LNCAP (cell line): ENCODE data around the gene CDC42EP1.

Experiments used
- CTCF ChIP-seq: fragments of 450-650 bp; IDR thresholded peaks from 2 replicates; pipeline ENCODE4 v1.5.1; 2017; ENCODE audit warnings: mild to moderate bottlenecking

CDC42EP1 gene

DNA sequence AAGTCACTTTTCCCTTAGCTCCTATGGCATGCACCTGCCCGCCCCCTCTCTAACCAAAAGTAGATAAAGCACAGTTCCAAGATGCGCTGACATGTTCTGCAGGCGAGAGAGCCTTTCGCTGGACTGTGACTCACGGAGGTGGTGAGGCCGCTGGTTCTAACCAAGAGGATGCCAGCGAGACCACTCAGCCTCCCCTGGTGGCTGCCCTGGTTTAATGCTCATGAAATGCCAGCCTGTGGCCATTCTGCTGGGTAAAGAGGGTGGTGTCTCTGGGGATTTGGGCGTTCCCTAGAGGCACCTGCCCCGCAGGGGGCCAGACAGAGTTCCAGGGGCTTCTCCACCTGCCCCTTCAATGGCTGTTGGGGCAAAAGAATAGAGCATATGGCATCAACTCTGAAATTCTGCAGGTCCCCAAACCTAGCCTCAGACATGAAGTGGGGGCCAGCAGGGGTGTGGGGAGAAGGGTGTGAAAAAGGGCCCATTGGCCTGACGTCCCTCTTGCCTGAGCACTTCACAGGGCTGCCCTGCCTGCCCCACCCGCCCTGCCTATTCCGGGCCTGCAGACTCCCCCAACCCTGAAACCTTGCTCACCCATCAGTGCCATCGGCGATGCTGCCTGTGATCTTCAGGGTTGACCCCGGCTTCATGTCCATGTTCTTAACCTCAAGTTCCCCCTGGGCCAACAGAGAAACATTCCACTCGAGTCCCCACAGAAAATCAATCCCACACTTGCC is 11.1 kb downstream of the CDC42EP1 start:
- TF ChIP-seq CTCF: no peak

- no peak for TF ChIP-seq CTCF
These were observed 11.7 kb downstream of the CDC42EP1 start for GRCh38 chr22:37571992-37572373.

DNA sequence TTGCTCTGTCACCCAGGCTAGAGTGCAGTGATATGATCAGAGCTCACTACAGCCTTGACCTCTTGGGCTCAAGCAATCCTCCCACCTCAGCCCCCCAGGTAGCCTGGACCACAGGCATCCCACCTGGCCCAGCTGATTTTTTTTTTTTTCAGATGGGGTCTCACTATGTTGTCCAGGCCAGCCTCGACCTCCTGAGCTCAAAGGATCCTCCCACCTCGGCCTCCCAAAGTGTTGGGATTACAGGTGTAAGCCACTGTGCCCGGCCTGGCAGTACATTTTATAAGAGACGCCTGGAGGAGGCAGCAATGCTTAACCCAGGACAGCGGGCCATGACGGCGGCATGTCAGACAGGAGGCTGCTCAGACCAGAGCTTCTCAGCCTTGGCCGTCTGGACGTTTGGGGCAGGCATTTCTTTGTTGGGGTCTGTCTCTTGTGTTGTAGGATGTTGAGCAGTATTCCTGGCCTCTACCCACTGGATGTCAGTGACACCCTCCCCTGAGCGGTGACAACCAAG is 15.3 kb downstream of the CDC42EP1 start:
- TF ChIP-seq CTCF: no peak

GRCh38 chr22:37578002-37578401 is 17.7 kb downstream of the CDC42EP1 start:
- TF ChIP-seq CTCF: no peak

GRCh38 chr22:37581504-37581903 is 21.2 kb downstream of the CDC42EP1 start:
- TF ChIP-seq CTCF: no peak

GRCh38 chr22:37582526-37582925 is 22.2 kb downstream of the CDC42EP1 start:
- TF ChIP-seq CTCF: no peak

DNA sequence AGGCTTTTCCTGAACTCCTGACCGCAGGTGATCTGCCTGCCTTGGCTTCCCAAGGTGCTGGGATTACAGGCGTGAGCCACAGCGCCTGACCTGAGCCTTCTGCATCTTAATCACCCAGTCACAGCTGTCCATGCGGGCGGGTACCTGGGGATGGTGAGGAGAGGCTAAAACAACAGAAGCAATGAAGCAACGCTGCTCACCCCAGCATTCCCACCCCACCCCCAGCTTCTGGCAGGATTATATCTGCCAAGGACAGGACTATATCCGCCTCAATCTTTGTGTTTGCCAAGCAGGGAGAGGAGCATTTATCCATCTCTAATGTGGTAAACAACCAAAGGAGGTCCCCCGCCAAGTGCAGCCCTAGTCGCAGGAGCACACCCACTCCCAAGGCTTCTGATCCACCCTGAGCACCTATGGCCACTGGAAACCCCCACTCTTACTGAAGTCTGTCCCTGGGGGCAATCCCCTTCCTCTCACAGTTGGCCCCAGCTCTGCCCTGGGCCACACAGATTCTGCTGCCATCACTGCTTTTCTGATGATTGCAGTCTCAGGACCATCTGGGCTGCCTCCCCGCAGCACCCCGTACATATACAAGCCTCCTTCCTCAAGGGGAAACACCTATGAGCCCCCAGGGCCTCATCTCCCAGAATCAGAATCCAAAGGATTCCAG is 28.4 kb downstream of the CDC42EP1 start:
- no peak for TF ChIP-seq CTCF
